Thoracic aorta endothelial cell (primary cell): ENCODE measurements around the gene WHAMM. TPM values are rescaled to one million over a fixed set of nuclear protein-coding genes. Genes with fewer than 3 reads are reported as not detected.

Experiments used
- total RNA-seq: library from RNA; depleted of rRNA; stranded (reverse); fragments of >200 nt; gene quantifications from 2 replicates; pipeline ENCODE4 v1.2.3, GENCODE V29; 2012

Gene WHAMM, protein sequence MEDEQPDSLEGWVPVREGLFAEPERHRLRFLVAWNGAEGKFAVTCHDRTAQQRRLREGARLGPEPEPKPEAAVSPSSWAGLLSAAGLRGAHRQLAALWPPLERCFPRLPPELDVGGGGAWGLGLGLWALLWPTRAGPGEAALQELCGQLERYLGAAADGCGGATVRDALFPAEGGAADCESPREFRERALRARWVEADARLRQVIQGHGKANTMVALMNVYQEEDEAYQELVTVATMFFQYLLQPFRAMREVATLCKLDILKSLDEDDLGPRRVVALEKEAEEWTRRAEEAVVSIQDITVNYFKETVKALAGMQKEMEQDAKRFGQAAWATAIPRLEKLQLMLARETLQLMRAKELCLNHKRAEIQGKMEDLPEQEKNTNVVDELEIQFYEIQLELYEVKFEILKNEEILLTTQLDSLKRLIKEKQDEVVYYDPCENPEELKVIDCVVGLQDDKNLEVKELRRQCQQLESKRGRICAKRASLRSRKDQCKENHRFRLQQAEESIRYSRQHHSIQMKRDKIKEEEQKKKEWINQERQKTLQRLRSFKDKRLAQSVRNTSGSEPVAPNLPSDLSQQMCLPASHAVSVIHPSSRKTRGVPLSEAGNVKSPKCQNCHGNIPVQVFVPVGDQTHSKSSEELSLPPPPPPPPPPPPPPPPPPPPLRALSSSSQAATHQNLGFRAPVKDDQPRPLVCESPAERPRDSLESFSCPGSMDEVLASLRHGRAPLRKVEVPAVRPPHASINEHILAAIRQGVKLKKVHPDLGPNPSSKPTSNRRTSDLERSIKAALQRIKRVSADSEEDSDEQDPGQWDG
- total RNA-seq, result 6.4 and 10.1 TPM in 2 replicates

DNA sequence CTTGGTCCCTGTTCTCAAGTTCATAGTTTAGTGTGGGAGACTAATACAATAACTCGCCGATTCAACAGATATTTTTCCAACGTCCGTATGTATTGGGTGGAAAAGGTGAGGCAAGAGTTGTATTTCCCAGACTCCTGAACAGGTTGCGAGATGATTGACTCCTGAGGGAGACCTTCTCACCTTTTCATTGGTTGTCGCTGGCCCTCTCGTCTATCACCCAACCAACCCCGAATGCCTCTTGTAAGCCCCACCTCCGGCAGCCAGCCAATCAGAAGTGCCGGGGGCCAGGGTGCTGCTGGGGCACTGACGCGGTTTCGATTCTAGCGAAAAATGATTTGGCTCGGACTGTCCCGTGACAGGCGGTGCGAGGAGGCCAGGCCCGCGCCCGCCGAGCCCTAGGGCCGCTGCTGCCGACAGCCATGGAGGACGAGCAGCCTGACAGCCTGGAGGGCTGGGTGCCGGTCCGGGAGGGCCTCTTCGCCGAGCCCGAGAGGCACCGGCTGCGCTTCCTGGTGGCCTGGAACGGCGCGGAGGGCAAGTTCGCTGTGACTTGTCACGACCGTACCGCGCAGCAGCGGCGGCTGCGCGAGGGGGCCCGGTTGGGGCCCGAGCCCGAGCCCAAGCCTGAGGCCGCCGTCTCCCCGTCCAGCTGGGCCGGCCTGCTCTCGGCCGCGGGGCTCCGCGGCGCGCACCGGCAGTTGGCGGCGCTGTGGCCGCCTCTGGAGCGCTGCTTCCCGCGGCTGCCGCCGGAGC is at the start of gene WHAMM:
WHAMM (plus strand) TSS at position 321 of the 753 bp plus-strand sequence; CDS start at position 420, 99 bp downstream.

DNA sequence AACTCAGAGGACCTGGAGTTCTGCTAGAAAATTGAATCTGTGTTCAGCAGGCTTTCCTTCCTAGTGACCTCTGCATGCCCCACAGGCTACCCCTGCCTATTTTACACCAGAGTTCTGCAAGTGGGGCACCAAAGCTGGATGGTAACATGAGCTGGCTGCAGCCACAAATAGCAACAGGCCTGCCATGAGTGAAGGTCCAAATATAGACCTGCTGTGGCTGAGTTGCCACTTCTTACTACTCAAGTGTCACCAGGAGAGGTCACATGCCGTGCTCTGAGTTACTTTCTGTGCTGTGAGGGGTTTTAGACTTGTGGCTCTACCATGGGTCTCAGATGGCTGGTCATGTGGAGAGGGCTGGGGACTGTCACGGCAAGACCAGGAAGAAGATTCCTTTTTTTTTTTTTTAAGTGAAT is 3.4 kb upstream of the WHAMM start, which contains the start of gene FSD2:
FSD2 (minus strand) TSS at position 76 of the 413 bp plus-strand sequence. CDS start 18,679 bp downstream, outside the sequence.

Other genes starting within 250 kb of the WHAMM start
- gene CPEB1, start 162.3 kb upstream of the WHAMM start, total RNA-seq, result not detected in 2 replicates
- not detected in 2 replicates for gene AP3B2, start 99.8 kb upstream of the WHAMM start, total RNA-seq
- under 0.01 TPM in 1 of 2 replicates, not detected in the other for gene FSD2, start 3.6 kb upstream of the WHAMM start, total RNA-seq
- gene HOMER2, start 143.1 kb downstream of the WHAMM start, total RNA-seq, result 0.53 and 1.2 TPM in 2 replicates
- 20.2 and 21.8 TPM in 2 replicates for gene RAMAC, start 176.6 kb downstream of the WHAMM start, total RNA-seq
- gene C15orf40, start 202.0 kb downstream of the WHAMM start, total RNA-seq, result 10.7 and 12.2 TPM in 2 replicates